CD4-positive, alpha-beta T cell treated with Interleukin-15 for 4 hours (primary cell): Measurements from ENCODE around the gene PLIN4.
A peak's percentile ranks its signal among the peaks of the same experiment; 100 is the strongest.
"Not testable (repeated sequence)": the region's sequence is repeated elsewhere in the genome, so short reads cannot be mapped to it uniquely, and the experiment has no call there.

Source experiments
- DNase-seq: peaks from one replicate; pipeline ENCODE4 v3.0.0-alpha.2; 2020; ENCODE audit warnings: low spot score

Gene PLIN4

GRCh38 chr19:4543842-4544647 lies 25.8 kb upstream of the PLIN4 start:
- no peak for DNase-seq

- DNase-seq = no peak
Measured at GRCh38 chr19:4542896-4543841, 24.9 kb upstream of the PLIN4 start.

- not testable (repeated sequence) for DNase-seq
Measured at GRCh38 chr19:4541806-4542145, 23.5 kb upstream of the PLIN4 start.

GRCh38 chr19:4541114-4541805 lies 23.0 kb upstream of the PLIN4 start:
- DNase-seq = no peak

GRCh38 chr19:4539693-4540581 lies 21.7 kb upstream of the PLIN4 start, which contains the start of gene LRG1:
LRG1 (minus strand) TSS chr19:4540036; CDS start chr19:4540013, 23 bp downstream.
- DNase-seq = no peak

- DNase-seq = no peak
Measured at GRCh38 chr19:4539169-4539692, 20.9 kb upstream of the PLIN4 start.

- no peak for DNase-seq
Measured at GRCh38 chr19:4538601-4538954, 20.3 kb upstream of the PLIN4 start.

GRCh38 chr19:4537953-4538600 lies 19.8 kb upstream of the PLIN4 start:
- no peak for DNase-seq

- no peak for DNase-seq
Measured at GRCh38 chr19:4536798-4537197, 18.5 kb upstream of the PLIN4 start.

GRCh38 chr19:4534836-4535658 lies 16.8 kb upstream of the PLIN4 start, which contains the start of gene PLIN5:
PLIN5 (minus strand) TSS chr19:4535224; CDS start chr19:4534074, 1,150 bp downstream.
- peak; percentile 27 for DNase-seq

GRCh38 chr19:4533835-4534424 lies 15.6 kb upstream of the PLIN4 start:
- no peak for DNase-seq

GRCh38 chr19:4533334-4533733 lies 15.0 kb upstream of the PLIN4 start:
- no peak for DNase-seq

- DNase-seq = no peak
Measured at GRCh38 chr19:4531562-4532165, 13.4 kb upstream of the PLIN4 start.

GRCh38 chr19:4529924-4530522 lies 11.7 kb upstream of the PLIN4 start:
- DNase-seq = no peak

GRCh38 chr19:4528843-4529242 lies 10.6 kb upstream of the PLIN4 start:
- no peak for DNase-seq

GRCh38 chr19:4527377-4527776 lies 9.1 kb upstream of the PLIN4 start:
- DNase-seq = not testable (repeated sequence)

- no peak for DNase-seq
Measured at GRCh38 chr19:4525563-4526002, 7.3 kb upstream of the PLIN4 start.
